DOHH2 (cell line): ENCODE data around the gene CEP57L1.

Experiments used
- H3F3A ChIP-seq: fragments of 200-600 bp; sonication (generic), shearing (Covaris generic); 2 replicates; pipeline ENCODE4 v1.6.0; 2016; ENCODE audit warnings: antibody characterized with exemption, mild to moderate bottlenecking; ENCODE audit not compliant: control insufficient read depth, insufficient read depth
- H3K27ac ChIP-seq: fragments of 200-600 bp; sonication (generic); 2 replicates; pipeline ENCODE4 v1.5.1; 2014; ENCODE audit warnings: low read depth, mild to moderate bottlenecking, low read length, moderate library complexity
- H3K27me3 ChIP-seq: fragments of 200-600 bp; sonication (generic); 2 replicates; pipeline ENCODE4 v1.6.1; 2014; ENCODE audit warnings: mild to moderate bottlenecking, low read length, mixed read lengths; ENCODE audit not compliant: control insufficient read depth
- H3K36me3 ChIP-seq: fragments of 200-600 bp; sonication (generic); 2 replicates; pipeline ENCODE4 v1.6.1; 2014; ENCODE audit warnings: mild to moderate bottlenecking, low read length, moderate library complexity, mixed read lengths; ENCODE audit not compliant: control insufficient read depth
- H3K4me1 ChIP-seq: fragments of 200-600 bp; sonication (generic); 2 replicates; pipeline ENCODE4 v1.6.1; 2014; ENCODE audit warnings: mild to moderate bottlenecking, low read length, mixed read lengths; ENCODE audit not compliant: control insufficient read depth
- H3K4me2 ChIP-seq: fragments of 200-600 bp; sonication (generic); 2 replicates; pipeline ENCODE4 v1.6.0; 2014; ENCODE audit warnings: mild to moderate bottlenecking, low read length, moderate library complexity
- H3K4me3 ChIP-seq: fragments of 200-600 bp; sonication (generic); 2 replicates; pipeline ENCODE4 v1.5.1; 2014; ENCODE audit warnings: mild to moderate bottlenecking, low read length, mixed read lengths
- H3K79me2 ChIP-seq: fragments of 200-600 bp; sonication (generic); 2 replicates; pipeline ENCODE4 v1.6.1; 2014; ENCODE audit warnings: mild to moderate bottlenecking, low read length, mixed read lengths; ENCODE audit not compliant: control insufficient read depth
- H3K9me2 ChIP-seq: fragments of 200-600 bp; sonication (generic); replicated peaks from 2 replicates; pipeline ENCODE4 v1.6.1; 2014; ENCODE audit warnings: mild to moderate bottlenecking, low read length, mixed read lengths; ENCODE audit not compliant: control insufficient read depth
- H3K9me3 ChIP-seq: fragments of 200-600 bp; sonication (generic); 2 replicates; pipeline ENCODE4 v1.6.1; 2014; ENCODE audit warnings: antibody characterized with exemption, low read length, mixed read lengths; ENCODE audit not compliant: control insufficient read depth, insufficient read depth
- H4K20me1 ChIP-seq: fragments of 200-600 bp; sonication (generic); 2 replicates; pipeline ENCODE4 v1.6.0; 2014; ENCODE audit warnings: low read depth, mild to moderate bottlenecking, antibody characterized with exemption, low read length, moderate library complexity; ENCODE audit not compliant: control insufficient read depth, insufficient read depth
- EZH2phosphoT487 ChIP-seq: fragments of 200-600 bp; sonication (generic); IDR thresholded peaks from 2 replicates; pipeline ENCODE4 v1.6.1; 2017; ENCODE audit warnings: borderline replicate concordance, mild to moderate bottlenecking, antibody characterized with exemption, low read length, moderate library complexity, mixed read lengths
- TF ChIP-seq, protein P1 (sequence below): fragments of 200-600 bp; sonication (generic); IDR thresholded peaks from one replicate; pipeline ENCODE4 v1.5.1; 2014; ENCODE audit warnings: antibody characterized with exemption, mild to moderate bottlenecking, low read depth, low read length; ENCODE audit not compliant: poor library complexity, severe bottlenecking

CEP57L1 gene

GRCh38 chr6:109092074-109092473 lies 3.2 kb upstream of the CEP57L1 start:
- no peaks in the 10 kb centered on the region for H3K9me2 ChIP-seq
- peaks cover 3% of the 10 kb centered on the region; the same call in 1 of the 2 replicates for H3K36me3 ChIP-seq
- H3F3A ChIP-seq, result peaks cover 7% of the 10 kb centered on the region; the same call in 1 of the 2 replicates
- H3K27me3 ChIP-seq, result peaks cover 8% of the 10 kb centered on the region; the same call in 1 of the 2 replicates
- peak overlapping the region; percentile 21; the same call in 1 of the 2 replicates for H3K4me3 ChIP-seq
- H3K9me3 ChIP-seq, result no peaks in the 10 kb centered on the region
- no peak for TF ChIP-seq EZH2phosphoT487
- TF ChIP-seq, protein P1, sequence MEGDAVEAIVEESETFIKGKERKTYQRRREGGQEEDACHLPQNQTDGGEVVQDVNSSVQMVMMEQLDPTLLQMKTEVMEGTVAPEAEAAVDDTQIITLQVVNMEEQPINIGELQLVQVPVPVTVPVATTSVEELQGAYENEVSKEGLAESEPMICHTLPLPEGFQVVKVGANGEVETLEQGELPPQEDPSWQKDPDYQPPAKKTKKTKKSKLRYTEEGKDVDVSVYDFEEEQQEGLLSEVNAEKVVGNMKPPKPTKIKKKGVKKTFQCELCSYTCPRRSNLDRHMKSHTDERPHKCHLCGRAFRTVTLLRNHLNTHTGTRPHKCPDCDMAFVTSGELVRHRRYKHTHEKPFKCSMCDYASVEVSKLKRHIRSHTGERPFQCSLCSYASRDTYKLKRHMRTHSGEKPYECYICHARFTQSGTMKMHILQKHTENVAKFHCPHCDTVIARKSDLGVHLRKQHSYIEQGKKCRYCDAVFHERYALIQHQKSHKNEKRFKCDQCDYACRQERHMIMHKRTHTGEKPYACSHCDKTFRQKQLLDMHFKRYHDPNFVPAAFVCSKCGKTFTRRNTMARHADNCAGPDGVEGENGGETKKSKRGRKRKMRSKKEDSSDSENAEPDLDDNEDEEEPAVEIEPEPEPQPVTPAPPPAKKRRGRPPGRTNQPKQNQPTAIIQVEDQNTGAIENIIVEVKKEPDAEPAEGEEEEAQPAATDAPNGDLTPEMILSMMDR, result no peak
- peak overlapping the region; percentile 91 for H3K4me2 ChIP-seq
- peaks cover 27% of the 10 kb centered on the region for H3K4me1 ChIP-seq
- H3K27ac ChIP-seq, result no peak overlapping the region
- H3K79me2 ChIP-seq, result peaks cover 16% of the 10 kb centered on the region
- no peaks in the 10 kb centered on the region for H4K20me1 ChIP-seq

- H3K79me2 ChIP-seq, result peaks cover 18% of the 10 kb centered on the region
- H3K4me2 ChIP-seq, result peak overlapping the region; percentile 91
- no peaks in the 10 kb centered on the region for H4K20me1 ChIP-seq
- H3K9me3 ChIP-seq, result no peaks in the 10 kb centered on the region
- H3K4me1 ChIP-seq, result peaks cover 27% of the 10 kb centered on the region
- H3K9me2 ChIP-seq, result no peaks in the 10 kb centered on the region
- no peak for TF ChIP-seq EZH2phosphoT487
- TF ChIP-seq, protein P1, result no peak
- H3K36me3 ChIP-seq, result peaks cover 3% of the 10 kb centered on the region; the same call in 1 of the 2 replicates
- peaks cover 7% of the 10 kb centered on the region; the same call in 1 of the 2 replicates for H3F3A ChIP-seq
- H3K27me3 ChIP-seq, result peaks cover 8% of the 10 kb centered on the region; the same call in 1 of the 2 replicates
- peak overlapping the region; percentile 98 for H3K4me3 ChIP-seq
- peak overlapping the region; percentile 82; the same call in 1 of the 2 replicates for H3K27ac ChIP-seq
These were observed 1.4 kb upstream of the CEP57L1 start for GRCh38 chr6:109093732-109094415.

GRCh38 chr6:109094416-109095035 lies 781 bp upstream of the CEP57L1 start, which contains the start of gene SESN1:
Gene SESN1, minus strand, starts transcription at chr6:109094846. Its CDS starts 773 bp downstream, at chr6:109094073.
- Histone ChIP-seq H3K27ac (peak within 1 kb of the TSS; percentile 82), H3F3A (peaks cover 7% of the 10 kb centered on the region; the same call in 1 of the 2 replicates), H3K27me3 (peaks cover 8% of the 10 kb centered on the region; the same call in 1 of the 2 replicates), H4K20me1 (no peaks in the 10 kb centered on the region), H3K79me2 (peaks cover 20% of the 10 kb centered on the region), H3K4me3 (peak within 1 kb of the TSS; percentile 98), H3K9me3 (no peaks in the 10 kb centered on the region), H3K4me1 (peaks cover 27% of the 10 kb centered on the region), H3K9me2 (no peaks in the 10 kb centered on the region), H3K36me3 (peaks cover 3% of the 10 kb centered on the region; the same call in 1 of the 2 replicates), H3K4me2 (peak within 1 kb of the TSS; percentile 91)
- TF ChIP-seq EZH2phosphoT487, result no peak
- TF ChIP-seq, protein P1, result no peak
